Peyer's patch (tissue), 4 donors: ENCODE results near the gene FAAP24. TPM values are rescaled to one million over a fixed set of nuclear protein-coding genes. Genes with fewer than 3 reads are reported as not detected.
"Not testable (repeated sequence)": the region's sequence is repeated elsewhere in the genome, so short reads cannot be mapped to it uniquely, and the experiment has no call there.

Experiments used
- DNase-seq, 3 donors: peaks; one replicate each; pipeline ENCODE4 v3.0.0-alpha.2; 2017 to 2019
- H3K27ac ChIP-seq, 4 donors: fragments of 200-600 bp; sonication (generic); one replicate each; pipeline ENCODE4 v1.5.1; 2016 to 2019
- H3K27me3 ChIP-seq, 2 donors: fragments of 200-600 bp; sonication (generic); one replicate each; pipeline ENCODE4 v1.5.1; 2019
- H3K36me3 ChIP-seq, 3 donors: fragments of 200-600 bp; sonication (generic); one replicate each; pipeline ENCODE4 v1.5.1; 2016 to 2019
- H3K4me1 ChIP-seq, 4 donors: fragments of 200-600 bp; sonication (generic); one replicate each; pipeline ENCODE4 v1.5.1; 2016 to 2019
- H3K4me3 ChIP-seq, 4 donors: fragments of 200-600 bp; sonication (generic); 1 replicate in 3 of 4; 2 replicates in 1 of 4; pipeline ENCODE4 v1.5.1; 2016 to 2019; ENCODE audit warnings: mild to moderate bottlenecking in 1 of 4
- H3K9me3 ChIP-seq, 4 donors: fragments of 200-600 bp; sonication (generic); one replicate each; pipeline ENCODE4 v1.5.1; 2016 to 2019; ENCODE audit warnings: mild to moderate bottlenecking in 1 of 4
- CTCF ChIP-seq, 6 experiments: fragments of 450-650 bp in 4 of 6; fragments of 200-600 bp in 2 of 6; sonication (generic) in 1 of 6; IDR thresholded peaks; one replicate each; pipeline ENCODE4 v1.5.1; 2017 to 2019; ENCODE audit warnings: antibody characterized with exemption in 6 of 6, mild to moderate bottlenecking in 3 of 6, moderate library complexity in 1 of 6
- POLR2A ChIP-seq, 2 donors: fragments of 450-650 bp; IDR thresholded peaks; one replicate each; pipeline ENCODE4 v1.5.1; 2017; ENCODE audit warnings: antibody characterized with exemption in 2 of 2, mild to moderate bottlenecking in 2 of 2, moderate library complexity in 2 of 2
- total RNA-seq, 4 donors: library from RNA; depleted of rRNA; stranded (reverse); fragments of >200 nt; gene quantifications; one replicate each; pipeline ENCODE4 v1.1.0, GENCODE V29; 2016

The FAAP24 gene
- total RNA-seq, 4 donors from 2014 or later, result 1.3 to 5.6 (median 3.6) TPM; not detected in 1

GRCh38 chr19:32935629-32936028 lies 36.4 kb upstream of the FAAP24 start:
- DNase-seq, result no peak
- TF ChIP-seq POLR2A (IDR thresholded peaks at IDR 0.05) (no peak), CTCF (IDR thresholded peaks at IDR 0.05) (no peak)
- Histone ChIP-seq H3K4me1 (no peaks in the 10 kb centered on the region), H3K27ac (no peak overlapping the region), H3K9me3 (no peaks in the 10 kb centered on the region), H3K27me3 (no peaks in the 10 kb centered on the region), H3K4me3 (no peak overlapping the region), H3K36me3 (peaks cover 0 to 36% (median 0%) of the 10 kb centered on the region in 3 donors)

GRCh38 chr19:32936065-32936464 lies 36.0 kb upstream of the FAAP24 start:
- TF ChIP-seq POLR2A (IDR thresholded peaks at IDR 0.05) (no peak), CTCF (IDR thresholded peaks at IDR 0.05) (no peak)
- H3K9me3 ChIP-seq, result no peaks in the 10 kb centered on the region
- H3K27me3 ChIP-seq, result no peaks in the 10 kb centered on the region
- no peaks in the 10 kb centered on the region for H3K4me1 ChIP-seq
- H3K27ac ChIP-seq, result no peak overlapping the region
- H3K4me3 ChIP-seq, result no peak overlapping the region
- no peak for DNase-seq
- peaks cover 0 to 34% (median 0%) of the 10 kb centered on the region in 3 donors for H3K36me3 ChIP-seq

- not testable (repeated sequence) for H3K27ac ChIP-seq, H3K9me3 ChIP-seq, DNase-seq, H3K4me3 ChIP-seq, H3K27me3 ChIP-seq, H3K4me1 ChIP-seq
- H3K36me3 ChIP-seq, result peaks cover 0 to 50% (median 0%) of the 10 kb centered on the region in 3 donors
These were observed 30.8 kb upstream of the FAAP24 start for GRCh38 chr19:32941273-32941672.

- Histone ChIP-seq H3K27ac (no peak overlapping the region), H3K9me3 (no peaks in the 10 kb centered on the region), H3K4me1 (no peaks in the 10 kb centered on the region), H3K36me3 (peaks cover 0 to 49% (median 0%) of the 10 kb centered on the region in 3 donors), H3K4me3 (no peak overlapping the region), H3K27me3 (no peaks in the 10 kb centered on the region)
- DNase-seq, result no peak
- no peak for TF ChIP-seq CTCF (IDR thresholded peaks at IDR 0.05)
- TF ChIP-seq POLR2A (IDR thresholded peaks at IDR 0.05), result no peak
These were observed 26.8 kb upstream of the FAAP24 start for GRCh38 chr19:32945260-32945659.

GRCh38 chr19:32966750-32967149 lies 5.3 kb upstream of the FAAP24 start:
- DNase-seq, result no peak
- H3K36me3 ChIP-seq, result peaks cover 0 to 34% (median 0%) of the 10 kb centered on the region in 3 donors
- no peak overlapping the region for H3K4me3 ChIP-seq
- H3K9me3 ChIP-seq, result no peaks in the 10 kb centered on the region
- H3K27ac ChIP-seq, result no peak overlapping the region
- no peaks in the 10 kb centered on the region for H3K27me3 ChIP-seq
- TF ChIP-seq CTCF (IDR thresholded peaks at IDR 0.05), result no peak
- no peak for TF ChIP-seq POLR2A (IDR thresholded peaks at IDR 0.05)
- peaks cover 0 to 10% (median 4%) of the 10 kb centered on the region in 4 donors for H3K4me1 ChIP-seq

GRCh38 chr19:32969549-32969948 lies 2.5 kb upstream of the FAAP24 start:
- Histone ChIP-seq H3K4me3 (no peak overlapping the region), H3K4me1 (peaks cover 0 to 10% (median 4%) of the 10 kb centered on the region in 4 donors), H3K36me3 (peaks cover 0 to 17% (median 0%) of the 10 kb centered on the region in 3 donors), H3K27me3 (no peaks in the 10 kb centered on the region), H3K9me3 (no peaks in the 10 kb centered on the region), H3K27ac (no peak overlapping the region)
- DNase-seq, result no peak
- TF ChIP-seq POLR2A (IDR thresholded peaks at IDR 0.05) (no peak), CTCF (IDR thresholded peaks at IDR 0.05) (no peak)
